ENCODE measurements around the gene ADAMTS12. TPM values are rescaled to one million over a fixed set of nuclear protein-coding genes. Genes with fewer than 3 reads are reported as not detected.

Gene ADAMTS12
- total and polyA plus RNA-seq, 10 of the 15 experiments (the other 5 are each of a cell fraction or from before 2014, with no cell fraction given) = 0.11 to 35.8 (median 20.7) TPM

- ChIA-PET SMC1A (ENCODE audit: uncharacterized antibody, unreplicated experiment) (no interaction called here), CTCF (interaction anchor here (1.2 kb wide), 1 partner anchor 91 kb away, joined by 3 read pairs; no protein-coding TSS in a partner anchor), POLR2A (no interaction called here), RAD21 (ENCODE audit: unreplicated experiment) (no interaction called here)
- intact Hi-C loops (cut with micrococcal nuclease; ENCODE audit: unreplicated experiment) (no loop called here), in situ Hi-C loops (cut with MboI) (no loop called here)
- no peak overlapping the region for H3K27ac ChIP-seq (ENCODE audit: control insufficient read depth, insufficient read depth)
- H2AFZ ChIP-seq (ENCODE audit: control insufficient read depth, low read depth, low read length) = no peak overlapping the region
- H3K27me3 ChIP-seq (replicated peaks in 1 of 2; ENCODE audit: control insufficient read depth in 2 of 2, insufficient read depth in 2 of 2, low read length in 1 of 2) = no peaks in the 10 kb centered on the region
- H3K4me2 ChIP-seq (ENCODE audit: control insufficient read depth, insufficient read depth) = no peak overlapping the region
- no peak overlapping the region for H3K4me3 ChIP-seq
- peaks cover 7% of the 10 kb centered on the region for H3K79me2 ChIP-seq (ENCODE audit: control insufficient read depth, insufficient read depth, low read length)
- H3K9ac ChIP-seq (ENCODE audit: control insufficient read depth, insufficient read depth, low read length) = no peak overlapping the region
- peaks cover 62% of the 10 kb centered on the region for H3K4me1 ChIP-seq (ENCODE audit: control insufficient read depth, insufficient read depth, low read length)
- FAIRE-seq (no peak), DNase-seq (ENCODE audit: low read depth, low spot score) (no peak), ATAC-seq (no peak)
- WGBS (ENCODE audit: insufficient coverage, insufficient replicate concordance, low lambda C conversion rate, missing lambda C conversion rate) = 100% methylated on average over 3 of the region's 3 CpGs
- TF ChIP-seq CREB1 (IDR thresholded peaks at IDR 0.05; ENCODE audit: low read depth) (no peak), NBN (IDR thresholded peaks at IDR 0.05) (no peak), PAX5 (IDR thresholded peaks at IDR 0.05; ENCODE audit: borderline replicate concordance, low read depth, low read length) (no peak), MEF2A (IDR thresholded peaks at IDR 0.05; ENCODE audit: insufficient read depth, low read depth, low read length) (no peak), YY1 (IDR thresholded peaks at IDR 0.05; ENCODE audit: low read depth, low read length) (no peak), ZZZ3 (IDR thresholded peaks at IDR 0.05; ENCODE audit: control insufficient read depth, insufficient read length, low read depth) (no peak), CBX3 (IDR thresholded peaks at IDR 0.05; ENCODE audit: borderline replicate concordance, low read depth) (no peak), NR2F1 (conservative IDR thresholded peaks at IDR 0.05) (no peak), MYC (IDR thresholded peaks at IDR 0.05; ENCODE audit: insufficient read depth, insufficient read length, insufficient replicate concordance, low read length, severe bottlenecking) (no peak)
- TF ChIP-seq, protein P1, sequence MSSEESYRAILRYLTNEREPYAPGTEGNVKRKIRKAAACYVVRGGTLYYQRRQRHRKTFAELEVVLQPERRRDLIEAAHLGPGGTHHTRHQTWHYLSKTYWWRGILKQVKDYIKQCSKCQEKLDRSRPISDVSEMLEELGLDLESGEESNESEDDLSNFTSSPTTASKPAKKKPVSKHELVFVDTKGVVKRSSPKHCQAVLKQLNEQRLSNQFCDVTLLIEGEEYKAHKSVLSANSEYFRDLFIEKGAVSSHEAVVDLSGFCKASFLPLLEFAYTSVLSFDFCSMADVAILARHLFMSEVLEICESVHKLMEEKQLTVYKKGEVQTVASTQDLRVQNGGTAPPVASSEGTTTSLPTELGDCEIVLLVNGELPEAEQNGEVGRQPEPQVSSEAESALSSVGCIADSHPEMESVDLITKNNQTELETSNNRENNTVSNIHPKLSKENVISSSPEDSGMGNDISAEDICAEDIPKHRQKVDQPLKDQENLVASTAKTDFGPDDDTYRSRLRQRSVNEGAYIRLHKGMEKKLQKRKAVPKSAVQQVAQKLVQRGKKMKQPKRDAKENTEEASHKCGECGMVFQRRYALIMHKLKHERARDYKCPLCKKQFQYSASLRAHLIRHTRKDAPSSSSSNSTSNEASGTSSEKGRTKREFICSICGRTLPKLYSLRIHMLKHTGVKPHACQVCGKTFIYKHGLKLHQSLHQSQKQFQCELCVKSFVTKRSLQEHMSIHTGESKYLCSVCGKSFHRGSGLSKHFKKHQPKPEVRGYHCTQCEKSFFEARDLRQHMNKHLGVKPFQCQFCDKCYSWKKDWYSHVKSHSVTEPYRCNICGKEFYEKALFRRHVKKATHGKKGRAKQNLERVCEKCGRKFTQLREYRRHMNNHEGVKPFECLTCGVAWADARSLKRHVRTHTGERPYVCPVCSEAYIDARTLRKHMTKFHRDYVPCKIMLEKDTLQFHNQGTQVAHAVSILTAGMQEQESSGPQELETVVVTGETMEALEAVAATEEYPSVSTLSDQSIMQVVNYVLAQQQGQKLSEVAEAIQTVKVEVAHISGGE (CRISPR knock-in tag; IDR thresholded peaks at IDR 0.05) = no peak
- H3K36me3 ChIP-seq (ENCODE audit: control insufficient read depth in 2 of 2, insufficient read depth in 2 of 2, low read length in 1 of 2) = no peaks in the 10 kb centered on the region; a peak in 1 of 4 replicates
- no peaks in the 10 kb centered on the region for H4K20me1 ChIP-seq (ENCODE audit: control insufficient read depth, insufficient read depth)
- no TSS peak for BruUV-seq (replicated peaks)
- peaks cover 10% of the 10 kb centered on the region; the same call in 2 of the 3 replicates for H3K9me3 ChIP-seq (replicated peaks; ENCODE audit: control insufficient read depth, insufficient read depth, low read length)
Measured at GRCh38 chr5:33843579-33843978, 48.2 kb downstream of the ADAMTS12 start.
